ENCODE data around the gene ANKFY1.

DNA sequence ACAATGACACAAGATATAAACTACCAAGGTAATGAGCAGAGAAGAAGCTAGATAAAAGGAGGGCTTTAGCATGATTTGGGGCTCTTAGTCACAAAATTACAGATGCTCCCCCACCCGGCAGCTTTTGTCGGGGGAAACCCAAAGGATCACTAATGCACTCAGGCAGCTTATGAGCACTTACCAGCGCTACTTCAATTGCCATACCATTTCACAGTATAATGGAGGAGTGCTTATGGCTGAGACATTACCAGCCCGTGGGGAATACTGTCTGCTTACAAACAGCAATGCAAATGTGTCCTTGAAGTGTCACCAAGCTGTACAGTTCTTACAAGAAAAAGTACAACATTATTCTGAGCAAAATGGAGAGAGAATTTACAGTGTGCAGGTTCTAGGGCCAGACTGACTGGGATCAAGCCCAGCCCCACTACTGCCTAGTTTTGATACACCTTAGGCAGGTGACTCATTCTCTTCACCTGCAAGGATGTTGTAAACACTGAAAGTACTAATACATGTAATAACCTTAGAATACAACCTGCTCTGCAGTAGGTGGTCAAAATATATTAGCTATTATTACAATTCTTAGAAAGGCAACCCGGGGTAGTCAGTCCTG lies 16.3 kb downstream of the ANKFY1 start:
- TF ChIP-seq, protein P1, sequence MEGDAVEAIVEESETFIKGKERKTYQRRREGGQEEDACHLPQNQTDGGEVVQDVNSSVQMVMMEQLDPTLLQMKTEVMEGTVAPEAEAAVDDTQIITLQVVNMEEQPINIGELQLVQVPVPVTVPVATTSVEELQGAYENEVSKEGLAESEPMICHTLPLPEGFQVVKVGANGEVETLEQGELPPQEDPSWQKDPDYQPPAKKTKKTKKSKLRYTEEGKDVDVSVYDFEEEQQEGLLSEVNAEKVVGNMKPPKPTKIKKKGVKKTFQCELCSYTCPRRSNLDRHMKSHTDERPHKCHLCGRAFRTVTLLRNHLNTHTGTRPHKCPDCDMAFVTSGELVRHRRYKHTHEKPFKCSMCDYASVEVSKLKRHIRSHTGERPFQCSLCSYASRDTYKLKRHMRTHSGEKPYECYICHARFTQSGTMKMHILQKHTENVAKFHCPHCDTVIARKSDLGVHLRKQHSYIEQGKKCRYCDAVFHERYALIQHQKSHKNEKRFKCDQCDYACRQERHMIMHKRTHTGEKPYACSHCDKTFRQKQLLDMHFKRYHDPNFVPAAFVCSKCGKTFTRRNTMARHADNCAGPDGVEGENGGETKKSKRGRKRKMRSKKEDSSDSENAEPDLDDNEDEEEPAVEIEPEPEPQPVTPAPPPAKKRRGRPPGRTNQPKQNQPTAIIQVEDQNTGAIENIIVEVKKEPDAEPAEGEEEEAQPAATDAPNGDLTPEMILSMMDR (IDR thresholded peaks at IDR 0.05) = no peak
- no peak for TF ChIP-seq POLR2A (IDR thresholded peaks at IDR 0.05)
